Endothelial cell of umbilical vein (primary cell): ENCODE results near the gene PLCXD1. TPM values are rescaled to one million over a fixed set of nuclear protein-coding genes. Genes with fewer than 3 reads are reported as not detected.

ENCODE experiments used
- BruUV-seq: library from RNA; stranded (reverse); fragments of 400-500 nt; replicated peaks from 2 replicates; lab custom pipeline; 2021; lab: Mats Ljungman, UMichigan
- CTCF ChIA-PET: fragments of 300-600, 350-600 bp; sonication (Branson Sonifier 250); formaldehyde crosslinking; loops from one replicate; lab custom pipeline; 2021; ENCODE audit warnings: antibody characterized with exemption, inconsistent platforms; lab: Charles Lee
- POLR2A ChIA-PET: fragments of 300-600, 350-600 bp; sonication (Branson Sonifier 250); formaldehyde crosslinking; loops from one replicate; lab custom pipeline; 2021; ENCODE audit warnings: antibody characterized with exemption, inconsistent platforms; lab: Charles Lee
- DNase-seq: peaks from one replicate; pipeline ENCODE4 v3.0.0-alpha.2; 2011; ENCODE audit warnings: low read depth, low spot score
- FAIRE-seq: peaks from 2 replicates; lab custom pipeline; 2011; peaks lifted over from hg19 to GRCh38; lab: Jason Lieb, UNC
- H2AFZ ChIP-seq: 2 replicates; pipeline ENCODE4 v1.6.0; 2012; ENCODE audit warnings: low read depth, low read length, control low read depth, inconsistent platforms
- H3K27ac ChIP-seq: 2 replicates; pipeline ENCODE4 v1.5.1; 2011; ENCODE audit warnings: low read depth, mild to moderate bottlenecking, control low read depth, low read length, moderate library complexity; ENCODE audit not compliant: insufficient read depth
- H3K27me3 ChIP-seq, 2 experiments: 2 replicates each; pipeline versions ENCODE4 v1.6.0 to v1.6.1; 2011; ENCODE audit warnings: low read length in 2 of 2, mixed read lengths in 1 of 2; ENCODE audit not compliant: control insufficient read depth in 2 of 2, insufficient read depth in 2 of 2
- H3K36me3 ChIP-seq, 2 experiments: 2 replicates in 1 of 2; 3 replicates in 1 of 2; pipeline ENCODE4 v1.5.1; 2011; ENCODE audit warnings: low read length in 2 of 2, mild to moderate bottlenecking in 1 of 2, moderate library complexity in 1 of 2; ENCODE audit not compliant: control insufficient read depth in 2 of 2, insufficient read depth in 2 of 2; ENCODE audit errors: extremely low read depth in 1 of 2
- H3K4me1 ChIP-seq: 3 replicates; pipeline ENCODE4 v1.5.1; 2011; ENCODE audit warnings: mild to moderate bottlenecking, low read length; ENCODE audit not compliant: control insufficient read depth, insufficient read depth; ENCODE audit errors: extremely low read depth
- H3K4me2 ChIP-seq: 2 replicates; pipeline ENCODE4 v1.6.1; 2011; ENCODE audit warnings: low read length, control low read depth, mixed read lengths; ENCODE audit not compliant: insufficient read depth
- H3K4me3 ChIP-seq, 3 experiments: fragments of 200-600 bp in 1 of 3; sonication (generic), shearing (Covaris generic) in 1 of 3; replicated peaks in 1 of 3; 2 replicates each; pipeline ENCODE4 v1.5.1; 2011 to 2016; ENCODE audit warnings: control low read depth in 3 of 3, low read length in 3 of 3, mild to moderate bottlenecking in 2 of 3, inconsistent platforms in 1 of 3, low read depth in 1 of 3, moderate library complexity in 1 of 3; ENCODE audit not compliant: insufficient read depth in 1 of 3
- H3K79me2 ChIP-seq: 2 replicates; pipeline ENCODE4 v1.6.0; 2012; ENCODE audit warnings: low read length, inconsistent platforms; ENCODE audit not compliant: control insufficient read depth, insufficient read depth
- H3K9ac ChIP-seq: replicated peaks from 2 replicates; pipeline ENCODE3; 2011; ENCODE audit warnings: low read length, control low read depth; ENCODE audit not compliant: insufficient read depth; ENCODE audit errors: extremely low read depth
- H3K9me1 ChIP-seq: replicated peaks from 3 replicates; pipeline ENCODE4 v1.6.0; 2011; ENCODE audit warnings: mild to moderate bottlenecking, low read length; ENCODE audit not compliant: control insufficient read depth, insufficient read depth; ENCODE audit errors: extremely low read depth
- H3K9me3 ChIP-seq: replicated peaks from 2 replicates; pipeline ENCODE4 v1.5.1; 2012; ENCODE audit warnings: low read length, inconsistent platforms; ENCODE audit not compliant: control insufficient read depth, insufficient read depth
- H4K20me1 ChIP-seq: replicated peaks from 2 replicates; pipeline ENCODE3; 2011; ENCODE audit warnings: mild to moderate bottlenecking, low read length; ENCODE audit not compliant: control insufficient read depth, insufficient read depth; ENCODE audit errors: extremely low read depth
- EZH2 ChIP-seq: IDR thresholded peaks from 2 replicates; pipeline ENCODE4 v1.6.1; 2012; ENCODE audit warnings: borderline replicate concordance, low read depth, mild to moderate bottlenecking, moderate library complexity, low read length, inconsistent platforms; ENCODE audit not compliant: severe bottlenecking
- FOS ChIP-seq: IDR thresholded peaks from 2 replicates; pipeline ENCODE4 v1.6.1; 2011; ENCODE audit warnings: mild to moderate bottlenecking, low read length, moderate library complexity, borderline replicate concordance; ENCODE audit not compliant: insufficient read depth
- GATA2 ChIP-seq: IDR thresholded peaks from 2 replicates; pipeline ENCODE4 v1.7.0; 2011; ENCODE audit warnings: low read depth, mild to moderate bottlenecking, moderate library complexity, mixed read lengths, low read length; ENCODE audit not compliant: insufficient read length, insufficient read depth
- JUN ChIP-seq: IDR thresholded peaks from 2 replicates; pipeline ENCODE4 v1.6.1; 2011; ENCODE audit warnings: borderline replicate concordance, low read depth; ENCODE audit not compliant: insufficient read length, insufficient read depth
- MYC ChIP-seq: IDR thresholded peaks from one replicate; pipeline ENCODE4 v1.6.1; 2011; ENCODE audit warnings: mild to moderate bottlenecking, low read depth, low read length
- POLR2A ChIP-seq: IDR thresholded peaks from 2 replicates; pipeline ENCODE4 v1.6.1; 2012; ENCODE audit warnings: low read depth, mild to moderate bottlenecking, control low read depth, low read length
- POLR2AphosphoS5 ChIP-seq: IDR thresholded peaks from 2 replicates; pipeline ENCODE4 v1.6.1; 2012; ENCODE audit warnings: low read depth, mild to moderate bottlenecking, control low read depth, low read length, moderate library complexity; ENCODE audit not compliant: insufficient read depth
- dilution Hi-C: fragments of 300-500 bp; cut with MboI; formaldehyde crosslinking; loops from one replicate; pipeline ENCODE4 v1.15.0; 2019; ENCODE audit warnings: low sequenced_read_pairs; ENCODE audit not compliant: extremely low pct_ligation_motif_present
- intact Hi-C: fragments of 100-400 bp; cut with micrococcal nuclease; formaldehyde crosslinking; loops from one replicate; pipeline ENCODE4 v1.10.0; 2022
- polyA plus RNA-seq, 4 experiments: library from polyadenylated mRNA; depleted of rRNA in 3 of 4; stranded (reverse) in 3 of 4; unstranded in 1 of 4; fragments of >200 nt; gene quantifications; 2 replicates each; pipeline versions ENCODE4 v1.2.1 to v1.2.3, GENCODE V29; 2011 to 2012; ENCODE audit warnings: missing spikeins in 1 of 4
- total RNA-seq: library from RNA; stranded (reverse); gene quantifications from 2 replicates; pipeline ENCODE4 v1.2.3, GENCODE V29; 2021
- TF ChIP-seq, protein P1 (sequence below): IDR thresholded peaks from 2 replicates; pipeline ENCODE4 v1.6.1; 2011; ENCODE audit not compliant: insufficient read depth, insufficient read length
- TF ChIP-seq, protein P2 (sequence below), 2 donors: IDR thresholded peaks; 1 replicate in 1 of 2; 2 replicates in 1 of 2; pipeline ENCODE4 v1.5.1; 2011; ENCODE audit warnings: low read length in 2 of 2, mild to moderate bottlenecking in 2 of 2, moderate library complexity in 2 of 2, control low read depth in 1 of 2, inconsistent platforms in 1 of 2, low read depth in 1 of 2; ENCODE audit not compliant: insufficient read depth in 1 of 2; ENCODE audit errors: extremely low read depth in 1 of 2

PLCXD1 gene
- total and polyA plus RNA-seq, 2 donors (not counting 3 experiments of a cell fraction or from before 2014, with no cell fraction given), result 11.7 to 16.8 TPM

DNA sequence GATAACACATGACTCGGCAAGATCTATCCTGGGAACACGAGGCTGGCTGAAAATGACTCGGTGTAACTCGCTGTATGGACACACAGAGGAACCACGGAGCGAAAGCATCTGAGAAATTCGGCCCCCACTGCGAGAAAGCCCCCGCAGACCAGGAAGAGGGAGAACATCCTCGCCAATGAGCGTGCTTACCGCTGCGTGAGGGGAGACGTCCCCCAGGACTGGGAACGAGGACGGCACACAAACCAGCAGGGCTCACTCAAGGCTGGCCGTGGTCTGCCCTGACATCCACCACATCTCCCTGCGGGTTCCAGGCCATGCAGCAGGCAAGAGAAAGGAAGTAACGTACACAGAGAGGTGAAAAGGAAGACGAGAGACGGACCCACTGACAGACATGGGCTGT lies 55.0 kb downstream of the PLCXD1 start:
- H2AFZ ChIP-seq, result no peak overlapping the region
- H3K4me1 ChIP-seq, result no peaks in the 10 kb centered on the region
- no peak for DNase-seq
- ChIA-PET CTCF (no interaction called here), POLR2A (no interaction called here)
- FAIRE-seq, result no peak
- H3K4me2 ChIP-seq, result no peak overlapping the region
- dilution Hi-C loops, result no loop called here
- H3K9me1 ChIP-seq, result no peaks in the 10 kb centered on the region
- H3K79me2 ChIP-seq, result no peaks in the 10 kb centered on the region
- H4K20me1 ChIP-seq, result no peaks in the 10 kb centered on the region
- TF ChIP-seq POLR2A, result no peak
- TF ChIP-seq, protein P1, sequence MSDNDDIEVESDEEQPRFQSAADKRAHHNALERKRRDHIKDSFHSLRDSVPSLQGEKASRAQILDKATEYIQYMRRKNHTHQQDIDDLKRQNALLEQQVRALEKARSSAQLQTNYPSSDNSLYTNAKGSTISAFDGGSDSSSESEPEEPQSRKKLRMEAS, result no peak
- H3K36me3 ChIP-seq, result peaks cover 0 to 3% of the 10 kb centered on the region in 2 experiments
- H3K4me3 ChIP-seq, result no peak overlapping the region
- no peaks in the 10 kb centered on the region for H3K9me3 ChIP-seq
- H3K27me3 ChIP-seq, result no peaks in the 10 kb centered on the region
- H3K27ac ChIP-seq, result no peak overlapping the region
- no TSS peak for BruUV-seq
- intact Hi-C loops, result no loop called here
- no peak overlapping the region for H3K9ac ChIP-seq

DNA sequence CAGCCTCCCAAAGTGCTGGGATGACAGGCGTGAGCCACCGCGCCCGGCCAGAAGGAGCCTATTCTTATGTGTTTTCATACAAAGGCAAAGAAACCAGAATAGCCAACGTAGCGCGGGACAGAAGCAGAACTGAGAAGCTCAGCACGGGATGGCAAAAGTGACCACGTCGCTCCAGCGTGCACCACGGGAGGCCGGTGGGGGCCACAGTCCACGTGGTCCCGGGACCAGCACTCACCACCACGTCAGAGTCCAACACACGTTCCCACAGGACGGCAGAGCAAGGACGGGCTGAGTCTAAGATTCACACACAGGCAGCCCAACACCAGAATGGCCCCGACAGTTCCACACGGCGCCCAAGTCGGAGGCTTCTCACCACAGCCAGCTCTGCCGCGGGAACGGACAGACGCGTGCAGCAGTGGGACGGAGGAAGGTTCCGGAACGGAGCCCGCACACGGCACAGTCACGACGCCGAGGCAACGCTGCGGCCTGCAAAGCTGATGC lies 56.2 kb downstream of the PLCXD1 start:
- no peaks in the 10 kb centered on the region for H3K9me1 ChIP-seq
- peaks cover 0 to 3% of the 10 kb centered on the region in 2 experiments for H3K36me3 ChIP-seq
- no peaks in the 10 kb centered on the region for H3K9me3 ChIP-seq
- no peak overlapping the region for H2AFZ ChIP-seq
- H4K20me1 ChIP-seq, result no peaks in the 10 kb centered on the region
- dilution Hi-C loops, result no loop called here
- DNase-seq, result no peak
- no peaks in the 10 kb centered on the region for H3K79me2 ChIP-seq
- BruUV-seq, result no TSS peak
- no peak overlapping the region for H3K4me3 ChIP-seq
- no peak overlapping the region for H3K4me2 ChIP-seq
- H3K9ac ChIP-seq, result no peak overlapping the region
- FAIRE-seq, result no peak
- H3K27ac ChIP-seq, result no peak overlapping the region
- TF ChIP-seq, protein P2, sequence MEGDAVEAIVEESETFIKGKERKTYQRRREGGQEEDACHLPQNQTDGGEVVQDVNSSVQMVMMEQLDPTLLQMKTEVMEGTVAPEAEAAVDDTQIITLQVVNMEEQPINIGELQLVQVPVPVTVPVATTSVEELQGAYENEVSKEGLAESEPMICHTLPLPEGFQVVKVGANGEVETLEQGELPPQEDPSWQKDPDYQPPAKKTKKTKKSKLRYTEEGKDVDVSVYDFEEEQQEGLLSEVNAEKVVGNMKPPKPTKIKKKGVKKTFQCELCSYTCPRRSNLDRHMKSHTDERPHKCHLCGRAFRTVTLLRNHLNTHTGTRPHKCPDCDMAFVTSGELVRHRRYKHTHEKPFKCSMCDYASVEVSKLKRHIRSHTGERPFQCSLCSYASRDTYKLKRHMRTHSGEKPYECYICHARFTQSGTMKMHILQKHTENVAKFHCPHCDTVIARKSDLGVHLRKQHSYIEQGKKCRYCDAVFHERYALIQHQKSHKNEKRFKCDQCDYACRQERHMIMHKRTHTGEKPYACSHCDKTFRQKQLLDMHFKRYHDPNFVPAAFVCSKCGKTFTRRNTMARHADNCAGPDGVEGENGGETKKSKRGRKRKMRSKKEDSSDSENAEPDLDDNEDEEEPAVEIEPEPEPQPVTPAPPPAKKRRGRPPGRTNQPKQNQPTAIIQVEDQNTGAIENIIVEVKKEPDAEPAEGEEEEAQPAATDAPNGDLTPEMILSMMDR (IDR thresholded peaks at IDR 0.05; ENCODE audit: extremely low read depth in 1 of 2, insufficient read depth in 1 of 2, low read depth in 1 of 2, low read length in 2 of 2), result no peak
- TF ChIP-seq JUN (no peak), POLR2AphosphoS5 (no peak), FOS (no peak), MYC (no peak), GATA2 (no peak), EZH2 (no peak), POLR2A (no peak)
- TF ChIP-seq, protein P1, result no peak
- no peaks in the 10 kb centered on the region for H3K4me1 ChIP-seq
- ChIA-PET POLR2A (no interaction called here), CTCF (no interaction called here)
- intact Hi-C loops, result no loop called here
- no peaks in the 10 kb centered on the region for H3K27me3 ChIP-seq
